ENCODE measurements around the gene ADCY7. TPM values are rescaled to one million over a fixed set of nuclear protein-coding genes. Genes with fewer than 3 reads are reported as not detected.

Gene ADCY7
- total RNA-seq, 1 experiment from 2014 or later: 39.3 TPM

- H3K9me2 ChIP-seq (ENCODE audit: insufficient read depth): no peaks in the 10 kb centered on the region
- peaks cover 4% of the 10 kb centered on the region for H3F3A ChIP-seq (ENCODE audit: insufficient read depth, low read depth)
- no peaks in the 10 kb centered on the region for H3K27me3 ChIP-seq (ENCODE audit: insufficient read depth, low read depth)
- H3K4me3 ChIP-seq: peak overlapping the region; percentile 60
- no peak for TF ChIP-seq EZH2 (IDR thresholded peaks at IDR 0.05; ENCODE audit: low read depth)
- TF ChIP-seq, protein P1, sequence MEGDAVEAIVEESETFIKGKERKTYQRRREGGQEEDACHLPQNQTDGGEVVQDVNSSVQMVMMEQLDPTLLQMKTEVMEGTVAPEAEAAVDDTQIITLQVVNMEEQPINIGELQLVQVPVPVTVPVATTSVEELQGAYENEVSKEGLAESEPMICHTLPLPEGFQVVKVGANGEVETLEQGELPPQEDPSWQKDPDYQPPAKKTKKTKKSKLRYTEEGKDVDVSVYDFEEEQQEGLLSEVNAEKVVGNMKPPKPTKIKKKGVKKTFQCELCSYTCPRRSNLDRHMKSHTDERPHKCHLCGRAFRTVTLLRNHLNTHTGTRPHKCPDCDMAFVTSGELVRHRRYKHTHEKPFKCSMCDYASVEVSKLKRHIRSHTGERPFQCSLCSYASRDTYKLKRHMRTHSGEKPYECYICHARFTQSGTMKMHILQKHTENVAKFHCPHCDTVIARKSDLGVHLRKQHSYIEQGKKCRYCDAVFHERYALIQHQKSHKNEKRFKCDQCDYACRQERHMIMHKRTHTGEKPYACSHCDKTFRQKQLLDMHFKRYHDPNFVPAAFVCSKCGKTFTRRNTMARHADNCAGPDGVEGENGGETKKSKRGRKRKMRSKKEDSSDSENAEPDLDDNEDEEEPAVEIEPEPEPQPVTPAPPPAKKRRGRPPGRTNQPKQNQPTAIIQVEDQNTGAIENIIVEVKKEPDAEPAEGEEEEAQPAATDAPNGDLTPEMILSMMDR (conservative IDR thresholded peaks at IDR 0.05): no peak
- H3K4me1 ChIP-seq (replicated peaks; ENCODE audit: insufficient read depth): peaks cover 7% of the 10 kb centered on the region
- H3K36me3 ChIP-seq (ENCODE audit: low read depth): no peaks in the 10 kb centered on the region
- CTCF ChIA-PET: interaction anchor here (0.6 kb wide), 1 partner anchor 112 kb away, joined by 4 read pairs; no protein-coding TSS in a partner anchor
- no peaks in the 10 kb centered on the region for H4K20me1 ChIP-seq (ENCODE audit: insufficient read depth)
- H3K79me2 ChIP-seq (ENCODE audit: low read depth): peaks cover 18% of the 10 kb centered on the region; the same call in 1 of the 2 replicates
- H3K9me3 ChIP-seq (ENCODE audit: insufficient read depth, low read depth): no peaks in the 10 kb centered on the region
- BruUV-seq (replicated peaks): TSS peak; percentile 69
- peak overlapping the region; percentile 78; the same call in 1 of the 2 replicates for H2AFZ ChIP-seq
- peak overlapping the region; percentile 82 for H3K4me2 ChIP-seq
- intact Hi-C loops (cut with micrococcal nuclease; ENCODE audit: unreplicated experiment): loop anchor here (5.0 kb wide), 1 partner anchor 68 kb away; no protein-coding TSS in a partner anchor
- POLR2A ChIA-PET (ENCODE audit: unreplicated experiment): no interaction called here
- DNase-seq: no peak
- H3K27ac ChIP-seq: peak overlapping the region; percentile 75
These were observed 21.6 kb upstream of the ADCY7 start for GRCh38 chr16:50244504-50245416.

- Histone ChIP-seq H3K79me2 (ENCODE audit: low read depth) (peaks cover 18% of the 10 kb centered on the region; the same call in 1 of the 2 replicates), H3F3A (ENCODE audit: insufficient read depth, low read depth) (peaks cover 4% of the 10 kb centered on the region), H4K20me1 (ENCODE audit: insufficient read depth) (no peaks in the 10 kb centered on the region), H3K9me2 (ENCODE audit: insufficient read depth) (no peaks in the 10 kb centered on the region), H3K4me3 (peak overlapping the region; percentile 85), H2AFZ (peak overlapping the region; percentile 93), H3K9me3 (ENCODE audit: insufficient read depth, low read depth) (no peaks in the 10 kb centered on the region), H3K36me3 (ENCODE audit: low read depth) (no peaks in the 10 kb centered on the region), H3K27ac (peak overlapping the region; percentile 75), H3K27me3 (ENCODE audit: insufficient read depth, low read depth) (no peaks in the 10 kb centered on the region), H3K4me1 (replicated peaks; ENCODE audit: insufficient read depth) (peaks cover 7% of the 10 kb centered on the region), H3K4me2 (peak overlapping the region; percentile 92)
- POLR2A ChIA-PET (ENCODE audit: unreplicated experiment): interaction anchor here (0.7 kb wide), 1 partner anchor 10 kb away, joined by 3 read pairs; no protein-coding TSS in a partner anchor
- DNase-seq: peak; percentile 76 to 78
- intact Hi-C loops (cut with micrococcal nuclease; ENCODE audit: unreplicated experiment): loop anchor here (5.0 kb wide), 1 partner anchor 67 kb away; no protein-coding TSS in a partner anchor
- BruUV-seq (replicated peaks): no TSS peak
- TF ChIP-seq, protein P1 (conservative IDR thresholded peaks at IDR 0.05): no peak
- no peak for TF ChIP-seq EZH2 (IDR thresholded peaks at IDR 0.05; ENCODE audit: low read depth)
- CTCF ChIA-PET: interaction anchor here (0.6 kb wide), 2 partner anchors 87 to 111 kb away, joined by 4 to 8 read pairs; no protein-coding TSS in a partner anchor
These were observed 20.7 kb upstream of the ADCY7 start for GRCh38 chr16:50245417-50246298.
